ENCODE data around the gene SLC46A1. TPM values are rescaled to one million over a fixed set of nuclear protein-coding genes. Genes with fewer than 3 reads are reported as not detected.
A peak's percentile ranks its signal among the peaks of the same experiment; 100 is the strongest.

SLC46A1 gene
- total and polyA plus RNA-seq, 2 of the 13 experiments (the other 11 are each of a cell fraction or from before 2014, with no cell fraction given), result 19.6 to 22.6 TPM

DNA sequence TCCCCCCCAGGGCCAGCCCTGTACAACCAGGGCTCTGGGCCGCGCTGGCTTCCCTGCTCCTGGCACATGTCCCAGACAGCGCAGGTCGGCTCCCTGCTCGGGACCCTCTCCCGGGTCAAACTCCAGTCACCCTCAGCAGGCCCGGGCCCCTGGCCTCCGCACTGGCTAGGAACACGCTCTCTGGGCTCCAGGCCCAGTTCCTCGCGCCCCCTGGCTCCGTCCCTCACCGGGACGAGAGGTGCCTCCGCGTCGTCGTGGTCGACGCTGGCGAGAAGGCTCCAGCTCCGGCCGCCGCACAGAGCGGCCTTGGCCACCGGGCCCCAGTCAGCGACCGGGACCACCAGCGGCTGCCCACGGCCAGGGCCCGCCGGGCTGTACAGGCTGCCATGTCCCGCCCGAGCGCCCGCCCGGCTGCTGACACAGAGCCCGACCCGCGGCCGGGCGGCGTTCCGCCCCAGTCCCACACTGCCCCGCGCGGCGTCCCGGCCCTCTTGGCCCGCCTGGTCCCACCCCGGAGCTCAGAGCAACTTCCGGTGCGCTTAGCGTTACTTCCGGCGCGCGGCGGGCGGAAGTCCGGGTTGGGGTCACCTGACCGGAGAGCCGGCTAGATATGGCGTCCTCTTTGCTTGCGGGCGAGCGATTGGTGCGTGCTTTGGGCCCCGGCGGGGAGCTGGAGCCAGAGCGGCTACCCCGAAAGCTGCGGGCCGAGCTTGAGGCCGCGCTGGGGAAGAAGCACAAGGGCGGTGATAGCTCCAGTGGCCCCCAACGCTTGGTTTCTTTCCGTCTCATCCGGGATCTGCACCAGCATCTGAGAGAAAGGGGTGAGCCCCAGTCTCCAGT lies 48.7 kb downstream of the SLC46A1 start, which contains the start of gene POLDIP2 (continued):
- TF ChIP-seq, protein P1, sequence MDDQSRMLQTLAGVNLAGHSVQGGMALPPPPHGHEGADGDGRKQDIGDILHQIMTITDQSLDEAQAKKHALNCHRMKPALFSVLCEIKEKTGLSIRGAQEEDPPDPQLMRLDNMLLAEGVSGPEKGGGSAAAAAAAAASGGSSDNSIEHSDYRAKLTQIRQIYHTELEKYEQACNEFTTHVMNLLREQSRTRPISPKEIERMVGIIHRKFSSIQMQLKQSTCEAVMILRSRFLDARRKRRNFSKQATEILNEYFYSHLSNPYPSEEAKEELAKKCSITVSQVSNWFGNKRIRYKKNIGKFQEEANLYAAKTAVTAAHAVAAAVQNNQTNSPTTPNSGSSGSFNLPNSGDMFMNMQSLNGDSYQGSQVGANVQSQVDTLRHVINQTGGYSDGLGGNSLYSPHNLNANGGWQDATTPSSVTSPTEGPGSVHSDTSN (CRISPR knock-in tag; IDR thresholded peaks at IDR 0.05; ENCODE audit: borderline replicate concordance), result 0 out of 2 replicates have a peak, but pooled peaks have one; percentile 23
- TF ChIP-seq ISX (CRISPR knock-in tag; conservative IDR thresholded peaks at IDR 0.05) (0 out of 2 replicates have a peak, but pooled peaks have one; percentile 45), KLF9 (CRISPR knock-in tag; IDR thresholded peaks at IDR 0.05; ENCODE audit: low read depth) (no peak), ZNF546 (CRISPR knock-in tag; conservative IDR thresholded peaks at IDR 0.05) (0 out of 2 replicates have a peak, but pooled peaks have one; percentile 38), AKAP8 (CRISPR knock-in tag; IDR thresholded peaks at IDR 0.05) (peak; percentile 63; the same call in 1 of the 2 replicates), ZNF616 (CRISPR knock-in tag; IDR thresholded peaks at IDR 0.05; ENCODE audit: low read depth) (no peak), TRIM24 (CRISPR knock-in tag; IDR thresholded peaks at IDR 0.05) (no peak), AGO2 (optimal IDR thresholded peaks at IDR 0.05; ENCODE audit: low read depth, low read length) (peak; percentile 93), ASH2L (IDR thresholded peaks at IDR 0.05; ENCODE audit: insufficient read length, low read depth, low read length) (peak; percentile 70), ZFP36L2 (CRISPR knock-in tag; IDR thresholded peaks at IDR 0.05) (no peak), ADNP (CRISPR knock-in tag; IDR thresholded peaks at IDR 0.05) (no peak), TOPORS (CRISPR knock-in tag; IDR thresholded peaks at IDR 0.05) (peak; percentile 96), SIN3B (IDR thresholded peaks at IDR 0.05; ENCODE audit: low read length) (peak; percentile 95), HOXD1 (CRISPR knock-in tag; IDR thresholded peaks at IDR 0.05) (peak; percentile 74), MXD4 (CRISPR knock-in tag; IDR thresholded peaks at IDR 0.05) (peak; percentile 88), BRD4 (CRISPR knock-in tag; IDR thresholded peaks at IDR 0.05) (peak; percentile 3), FOSL1 (CRISPR knock-in tag; IDR thresholded peaks at IDR 0.05; ENCODE audit: borderline replicate concordance) (no peak), ZKSCAN8 (CRISPR knock-in tag; IDR thresholded peaks at IDR 0.05; ENCODE audit: borderline replicate concordance) (no peak; the same call in 1 of the 2 replicates), EZH2 (conservative IDR thresholded peaks at IDR 0.05; ENCODE audit: low read depth, low read length) (no peak)
- TF ChIP-seq, protein P2, sequence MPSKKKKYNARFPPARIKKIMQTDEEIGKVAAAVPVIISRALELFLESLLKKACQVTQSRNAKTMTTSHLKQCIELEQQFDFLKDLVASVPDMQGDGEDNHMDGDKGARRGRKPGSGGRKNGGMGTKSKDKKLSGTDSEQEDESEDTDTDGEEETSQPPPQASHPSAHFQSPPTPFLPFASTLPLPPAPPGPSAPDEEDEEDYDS (CRISPR knock-in tag; IDR thresholded peaks at IDR 0.05), result peak; percentile 68
- TF ChIP-seq, protein P3, sequence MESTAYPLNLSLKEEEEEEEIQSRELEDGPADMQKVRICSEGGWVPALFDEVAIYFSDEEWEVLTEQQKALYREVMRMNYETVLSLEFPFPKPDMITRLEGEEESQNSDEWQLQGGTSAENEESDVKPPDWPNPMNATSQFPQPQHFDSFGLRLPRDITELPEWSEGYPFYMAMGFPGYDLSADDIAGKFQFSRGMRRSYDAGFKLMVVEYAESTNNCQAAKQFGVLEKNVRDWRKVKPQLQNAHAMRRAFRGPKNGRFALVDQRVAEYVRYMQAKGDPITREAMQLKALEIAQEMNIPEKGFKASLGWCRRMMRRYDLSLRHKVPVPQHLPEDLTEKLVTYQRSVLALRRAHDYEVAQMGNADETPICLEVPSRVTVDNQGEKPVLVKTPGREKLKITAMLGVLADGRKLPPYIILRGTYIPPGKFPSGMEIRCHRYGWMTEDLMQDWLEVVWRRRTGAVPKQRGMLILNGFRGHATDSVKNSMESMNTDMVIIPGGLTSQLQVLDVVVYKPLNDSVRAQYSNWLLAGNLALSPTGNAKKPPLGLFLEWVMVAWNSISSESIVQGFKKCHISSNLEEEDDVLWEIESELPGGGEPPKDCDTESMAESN (CRISPR knock-in tag; conservative IDR thresholded peaks at IDR 0.05), result peak; percentile 78
- TF ChIP-seq, protein P4, sequence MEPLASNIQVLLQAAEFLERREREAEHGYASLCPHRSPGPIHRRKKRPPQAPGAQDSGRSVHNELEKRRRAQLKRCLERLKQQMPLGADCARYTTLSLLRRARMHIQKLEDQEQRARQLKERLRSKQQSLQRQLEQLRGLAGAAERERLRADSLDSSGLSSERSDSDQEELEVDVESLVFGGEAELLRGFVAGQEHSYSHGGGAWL (CRISPR knock-in tag; IDR thresholded peaks at IDR 0.05), result peak; percentile 88
- TF ChIP-seq, protein P5, sequence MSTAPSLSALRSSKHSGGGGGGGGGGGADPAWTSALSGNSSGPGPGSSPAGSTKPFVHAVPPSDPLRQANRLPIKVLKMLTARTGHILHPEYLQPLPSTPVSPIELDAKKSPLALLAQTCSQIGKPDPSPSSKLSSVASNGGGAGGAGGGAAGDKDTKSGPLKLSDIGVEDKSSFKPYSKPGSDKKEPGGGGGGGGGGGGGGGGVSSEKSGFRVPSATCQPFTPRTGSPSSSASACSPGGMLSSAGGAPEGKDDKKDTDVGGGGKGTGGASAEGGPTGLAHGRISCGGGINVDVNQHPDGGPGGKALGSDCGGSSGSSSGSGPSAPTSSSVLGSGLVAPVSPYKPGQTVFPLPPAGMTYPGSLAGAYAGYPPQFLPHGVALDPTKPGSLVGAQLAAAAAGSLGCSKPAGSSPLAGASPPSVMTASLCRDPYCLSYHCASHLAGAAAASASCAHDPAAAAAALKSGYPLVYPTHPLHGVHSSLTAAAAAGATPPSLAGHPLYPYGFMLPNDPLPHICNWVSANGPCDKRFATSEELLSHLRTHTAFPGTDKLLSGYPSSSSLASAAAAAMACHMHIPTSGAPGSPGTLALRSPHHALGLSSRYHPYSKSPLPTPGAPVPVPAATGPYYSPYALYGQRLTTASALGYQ (CRISPR knock-in tag; IDR thresholded peaks at IDR 0.05), result 0 out of 2 replicates have a peak, but pooled peaks have one; percentile 59
- TF ChIP-seq, protein P6, sequence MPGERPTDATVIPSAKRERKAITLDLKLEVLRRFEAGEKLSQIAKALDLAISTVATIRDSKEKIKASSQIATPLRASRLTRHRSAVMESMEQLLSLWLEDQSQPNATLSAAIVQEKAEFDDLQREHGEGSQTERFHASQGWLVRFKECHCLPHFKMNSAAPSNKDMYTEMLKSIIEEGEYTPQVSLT (CRISPR knock-in tag; IDR thresholded peaks at IDR 0.05; ENCODE audit: borderline replicate concordance, low read depth), result no peak
